Panc1 (cell line): ENCODE results near the gene ATP11C. TPM values are rescaled to one million over a fixed set of nuclear protein-coding genes. Genes with fewer than 3 reads are reported as not detected.

Source experiments
- ATAC-seq: fragments of 200-7000 bp; cut with Tn5 transposase; 2 replicates; pipeline ENCODE4 v1.9.1; 2020; ENCODE audit warnings: mild to moderate bottlenecking, moderate library complexity
- BruUV-seq: library from RNA; stranded (reverse); fragments of 400-500 nt; replicated peaks from 2 replicates; lab custom pipeline; 2021; lab: Mats Ljungman, UMichigan
- CTCF ChIA-PET: fragments of 300-600 bp; sonication (Branson Sonifier 250); formaldehyde crosslinking; loops from one replicate; lab custom pipeline; 2022; ENCODE audit warnings: antibody characterized with exemption; lab: Charles Lee
- POLR2A ChIA-PET: fragments of 300-600 bp; sonication (Branson Sonifier 250); formaldehyde crosslinking; loops from one replicate; lab custom pipeline; 2022; ENCODE audit warnings: antibody characterized with exemption; lab: Charles Lee
- DNase-seq: peaks from one replicate; pipeline ENCODE4 v3.0.0-alpha.2; 2010; ENCODE audit warnings: low read depth, low spot score
- H3K27ac ChIP-seq: 2 replicates; pipeline ENCODE4 v1.5.1; 2011; ENCODE audit warnings: mild to moderate bottlenecking, low read length, inconsistent platforms
- H3K27me3 ChIP-seq: fragments of 200-500 bp; sonication (Bioruptor generic); 2 replicates; pipeline ENCODE4 v1.6.0; 2014; ENCODE audit warnings: low read length, inconsistent platforms; ENCODE audit not compliant: control insufficient read depth, insufficient read depth
- H3K36me3 ChIP-seq: fragments of 200-500 bp; sonication (Bioruptor generic); 2 replicates; pipeline ENCODE4 v1.5.1; 2014; ENCODE audit warnings: inconsistent platforms, mild to moderate bottlenecking, low read length, moderate library complexity; ENCODE audit not compliant: control insufficient read depth, insufficient read depth
- H3K4me1 ChIP-seq: 2 replicates; pipeline ENCODE4 v1.5.1; 2011; ENCODE audit warnings: inconsistent platforms, mild to moderate bottlenecking, low read length, moderate library complexity; ENCODE audit not compliant: control insufficient read depth, insufficient read depth
- H3K4me3 ChIP-seq, 2 experiments: 2 replicates each; pipeline ENCODE4 v1.5.1; 2011 to 2012; ENCODE audit warnings: low read depth in 2 of 2, low read length in 2 of 2, mild to moderate bottlenecking in 2 of 2, inconsistent platforms in 1 of 2, moderate library complexity in 1 of 2
- H3K9me3 ChIP-seq: fragments of 200-500 bp; sonication (Bioruptor generic); 2 replicates; pipeline ENCODE4 v1.5.1; 2014; ENCODE audit warnings: low read depth, mild to moderate bottlenecking, inconsistent platforms, low read length, moderate library complexity; ENCODE audit not compliant: control insufficient read depth, insufficient read depth
- CTCF ChIP-seq: fragments of 450-650 bp; IDR thresholded peaks from 2 replicates; pipeline ENCODE4 v1.5.1; 2017; ENCODE audit warnings: mild to moderate bottlenecking
- POLR2AphosphoS5 ChIP-seq: IDR thresholded peaks from 2 replicates; pipeline ENCODE4 v1.6.1; 2012; ENCODE audit warnings: mild to moderate bottlenecking, low read depth, low read length, moderate library complexity
- SIN3A ChIP-seq: IDR thresholded peaks from 2 replicates; pipeline ENCODE4 v1.6.1; 2012; ENCODE audit warnings: low read depth, mild to moderate bottlenecking, low read length, moderate library complexity, borderline replicate concordance; ENCODE audit not compliant: insufficient read depth
- TCF7L2 ChIP-seq: IDR thresholded peaks from 2 replicates; pipeline ENCODE4 v1.6.1; 2011; ENCODE audit warnings: mild to moderate bottlenecking, low read depth, low read length, inconsistent platforms
- in situ Hi-C: cut with HindIII; loops from 2 replicates; pipeline ENCODE4 v1.10.0; 2016; ENCODE audit warnings: low sequenced_read_pairs, low pct_unique_long_range_greater_than_20kb
- intact Hi-C: fragments of 100-400 bp; cut with micrococcal nuclease; formaldehyde crosslinking; loops from one replicate; pipeline ENCODE4 v1.10.0; 2022; ENCODE audit not compliant: unreplicated experiment
- total RNA-seq: library from RNA; stranded (reverse); gene quantifications from one replicate; pipeline ENCODE4 v1.2.1, GENCODE V29; 2021; ENCODE audit not compliant: unreplicated experiment
- TF ChIP-seq, protein P1 (sequence below), 2 experiments: IDR thresholded peaks; 2 replicates each; pipeline ENCODE4 v1.6.1; 2011 to 2012; ENCODE audit warnings: low read depth in 2 of 2, control low read depth in 1 of 2, low read length in 1 of 2, mild to moderate bottlenecking in 1 of 2, moderate library complexity in 1 of 2; ENCODE audit not compliant: insufficient read depth in 1 of 2

Gene ATP11C
- total RNA-seq, 1 experiment from 2014 or later = 61.3 TPM

DNA sequence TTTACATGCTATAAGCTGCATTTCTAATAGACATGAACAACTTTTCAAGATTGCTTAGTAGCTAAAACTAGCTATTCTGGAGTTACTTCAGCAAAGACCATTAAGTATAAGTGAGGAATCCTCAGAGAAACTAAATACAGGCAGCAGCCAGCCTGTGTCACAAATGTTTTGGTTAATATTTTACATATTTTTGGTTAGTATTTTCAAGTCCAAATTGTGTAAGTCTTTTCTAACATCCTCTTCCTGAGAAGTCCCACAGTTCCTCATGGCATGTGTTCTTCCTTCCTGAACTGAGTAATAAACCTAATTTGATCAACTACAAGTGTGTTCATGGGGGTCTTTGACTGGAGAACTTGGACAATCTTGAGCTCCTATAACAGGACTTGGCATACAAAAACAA lies 182.5 kb downstream of the ATP11C start:
- Histone ChIP-seq H3K4me3 (no peak overlapping the region), H3K4me1 (no peaks in the 10 kb centered on the region), H3K36me3 (no peaks in the 10 kb centered on the region), H3K9me3 (no peaks in the 10 kb centered on the region), H3K27me3 (no peaks in the 10 kb centered on the region), H3K27ac (no peak overlapping the region)
- ATAC-seq (no peak), DNase-seq (no peak)
- POLR2A ChIA-PET = no interaction called here
- intact Hi-C loops = loop anchor here (10.0 kb wide), 1 partner anchor 976 kb away; no protein-coding TSS in a partner anchor
- TF ChIP-seq POLR2AphosphoS5 (no peak), TCF7L2 (no peak), SIN3A (no peak), CTCF (no peak)
- TF ChIP-seq, protein P1, sequence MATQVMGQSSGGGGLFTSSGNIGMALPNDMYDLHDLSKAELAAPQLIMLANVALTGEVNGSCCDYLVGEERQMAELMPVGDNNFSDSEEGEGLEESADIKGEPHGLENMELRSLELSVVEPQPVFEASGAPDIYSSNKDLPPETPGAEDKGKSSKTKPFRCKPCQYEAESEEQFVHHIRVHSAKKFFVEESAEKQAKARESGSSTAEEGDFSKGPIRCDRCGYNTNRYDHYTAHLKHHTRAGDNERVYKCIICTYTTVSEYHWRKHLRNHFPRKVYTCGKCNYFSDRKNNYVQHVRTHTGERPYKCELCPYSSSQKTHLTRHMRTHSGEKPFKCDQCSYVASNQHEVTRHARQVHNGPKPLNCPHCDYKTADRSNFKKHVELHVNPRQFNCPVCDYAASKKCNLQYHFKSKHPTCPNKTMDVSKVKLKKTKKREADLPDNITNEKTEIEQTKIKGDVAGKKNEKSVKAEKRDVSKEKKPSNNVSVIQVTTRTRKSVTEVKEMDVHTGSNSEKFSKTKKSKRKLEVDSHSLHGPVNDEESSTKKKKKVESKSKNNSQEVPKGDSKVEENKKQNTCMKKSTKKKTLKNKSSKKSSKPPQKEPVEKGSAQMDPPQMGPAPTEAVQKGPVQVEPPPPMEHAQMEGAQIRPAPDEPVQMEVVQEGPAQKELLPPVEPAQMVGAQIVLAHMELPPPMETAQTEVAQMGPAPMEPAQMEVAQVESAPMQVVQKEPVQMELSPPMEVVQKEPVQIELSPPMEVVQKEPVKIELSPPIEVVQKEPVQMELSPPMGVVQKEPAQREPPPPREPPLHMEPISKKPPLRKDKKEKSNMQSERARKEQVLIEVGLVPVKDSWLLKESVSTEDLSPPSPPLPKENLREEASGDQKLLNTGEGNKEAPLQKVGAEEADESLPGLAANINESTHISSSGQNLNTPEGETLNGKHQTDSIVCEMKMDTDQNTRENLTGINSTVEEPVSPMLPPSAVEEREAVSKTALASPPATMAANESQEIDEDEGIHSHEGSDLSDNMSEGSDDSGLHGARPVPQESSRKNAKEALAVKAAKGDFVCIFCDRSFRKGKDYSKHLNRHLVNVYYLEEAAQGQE (IDR thresholded peaks at IDR 0.05; ENCODE audit: insufficient read depth in 1 of 2, low read depth in 2 of 2, low read length in 1 of 2) = no peak
- CTCF ChIA-PET = no interaction called here
- BruUV-seq = no TSS peak
- in situ Hi-C loops = no loop called here

- DNase-seq = no peak
These were observed 193.7 kb downstream of the ATP11C start for GRCh38 chrX:139739138-139739537.

More at GRCh38 chrX:139739138-139739537, 193.7 kb downstream of the ATP11C start:
- CTCF ChIA-PET = no interaction called here
- no peak overlapping the region for H3K27ac ChIP-seq
- H3K27me3 ChIP-seq = no peaks in the 10 kb centered on the region
- no TSS peak for BruUV-seq
- no peaks in the 10 kb centered on the region for H3K9me3 ChIP-seq
- no peak for TF ChIP-seq POLR2AphosphoS5
- no peak for TF ChIP-seq SIN3A
- TF ChIP-seq CTCF = no peak
- no peak for TF ChIP-seq TCF7L2
- TF ChIP-seq, protein P1 (IDR thresholded peaks at IDR 0.05; ENCODE audit: insufficient read depth in 1 of 2, low read depth in 2 of 2, low read length in 1 of 2) = no peak
- peaks cover 3% of the 10 kb centered on the region for H3K36me3 ChIP-seq
- H3K4me3 ChIP-seq = no peak overlapping the region
- intact Hi-C loops = no loop called here
- no peaks in the 10 kb centered on the region for H3K4me1 ChIP-seq
- ATAC-seq = no peak
- in situ Hi-C loops = no loop called here
- POLR2A ChIA-PET = interaction anchor here (0.6 kb wide), 1 partner anchor 212 kb away, joined by 4 read pairs; no protein-coding TSS in a partner anchor
